Activated CD8-positive, alpha-beta memory T cell treated with anti-CD3 and anti-CD28 coated beads, Interleukin-2, amount 50 U/mL, for 1 hour (primary cell): ENCODE data around the gene SYNE1.
"Not testable (repeated sequence)": the region's sequence is repeated elsewhere in the genome, so short reads cannot be mapped to it uniquely, and the experiment has no call there.

Source experiments
- DNase-seq: peaks from one replicate; pipeline ENCODE4 v3.0.0-alpha.2; 2020; ENCODE audit errors: extremely low read depth

SYNE1 gene

DNA sequence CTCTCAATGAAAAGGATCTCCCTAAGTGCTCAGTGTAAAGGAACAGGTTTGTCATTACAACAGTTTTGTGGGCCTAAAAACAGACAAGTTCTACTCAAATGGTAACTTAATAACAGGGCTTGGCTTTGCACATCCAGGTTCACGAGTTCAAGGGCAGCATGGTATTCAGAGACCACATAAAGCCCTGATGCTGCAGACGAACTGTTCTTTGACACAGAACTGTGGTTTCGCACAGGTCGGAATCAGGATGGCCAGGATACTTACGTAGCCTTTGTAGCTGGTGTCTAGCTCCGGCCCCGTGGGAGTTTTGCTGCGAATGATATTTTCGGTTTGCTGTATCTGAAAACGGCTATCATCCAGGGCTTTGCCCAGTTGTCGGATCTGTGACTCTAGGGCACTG lies 493.8 kb downstream of the SYNE1 start:
- DNase-seq: no peak

DNA sequence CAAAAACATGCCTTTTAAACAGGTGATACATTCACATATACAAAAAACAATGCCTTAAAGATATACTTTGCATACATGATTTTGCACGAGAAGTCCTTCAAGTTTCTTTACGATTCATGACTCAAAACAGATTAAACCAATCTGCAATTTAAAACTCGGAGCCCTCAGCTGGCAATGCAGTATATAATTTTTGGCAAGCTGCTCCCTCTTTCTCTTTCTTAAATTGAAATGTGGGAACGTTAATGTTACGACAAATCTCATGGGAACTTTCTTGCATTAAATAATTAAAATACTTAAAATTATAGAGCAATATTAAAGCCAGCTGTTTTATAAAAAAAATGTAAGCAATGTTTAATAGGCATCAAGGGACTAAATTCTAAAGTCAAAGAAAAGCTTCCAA lies 495.1 kb downstream of the SYNE1 start:
- no peak for DNase-seq

DNA sequence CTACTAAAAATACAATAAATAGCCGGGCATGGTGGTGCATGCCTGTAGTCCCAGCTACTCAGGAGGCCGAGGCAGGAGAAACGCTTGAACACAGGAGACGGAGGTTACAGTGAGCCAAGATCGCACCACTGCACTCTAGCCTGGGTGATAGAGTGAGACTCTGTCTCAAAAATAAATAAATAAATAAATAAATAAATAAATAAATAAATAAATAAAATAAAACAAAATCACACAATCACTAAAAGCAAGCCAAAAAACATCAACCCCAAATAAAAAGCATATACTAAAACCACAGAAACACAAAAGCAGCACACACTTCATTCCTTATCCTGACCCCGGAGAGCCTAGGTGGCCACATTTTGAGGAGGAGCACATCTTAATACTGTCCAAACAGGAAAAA lies 498.8 kb downstream of the SYNE1 start:
- not testable (repeated sequence) for DNase-seq

DNA sequence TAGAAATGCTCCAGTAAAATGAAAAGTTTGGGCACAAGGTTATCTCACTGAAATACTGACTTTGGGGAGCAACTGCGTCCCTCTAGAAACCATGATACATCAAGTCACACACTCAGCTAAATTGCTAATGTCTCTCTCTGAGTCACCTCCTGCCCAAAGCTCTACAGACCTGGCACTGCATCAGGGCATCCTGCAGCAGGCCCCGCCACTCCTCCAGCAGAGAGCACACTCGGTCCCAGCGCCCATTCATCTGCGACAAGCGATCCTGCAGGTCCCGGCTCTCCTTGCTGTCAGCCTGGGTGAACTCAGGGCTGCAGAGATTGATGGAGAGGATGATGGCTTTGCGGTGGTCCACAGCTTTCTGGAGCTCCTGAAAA lies 500.7 kb downstream of the SYNE1 start:
- DNase-seq: no peak

GRCh38 chr6:152135755-152136448 lies 501.3 kb downstream of the SYNE1 start:
- DNase-seq: no peak

- DNase-seq: no peak
Measured at GRCh38 chr6:152130441-152130840, 506.7 kb downstream of the SYNE1 start.

GRCh38 chr6:152129691-152130151 lies 507.4 kb downstream of the SYNE1 start:
- DNase-seq: no peak

- no peak for DNase-seq
Measured at GRCh38 chr6:152127432-152128165, 509.6 kb downstream of the SYNE1 start.

- no peak for DNase-seq
Measured at GRCh38 chr6:152124429-152125074, 512.6 kb downstream of the SYNE1 start.

DNA sequence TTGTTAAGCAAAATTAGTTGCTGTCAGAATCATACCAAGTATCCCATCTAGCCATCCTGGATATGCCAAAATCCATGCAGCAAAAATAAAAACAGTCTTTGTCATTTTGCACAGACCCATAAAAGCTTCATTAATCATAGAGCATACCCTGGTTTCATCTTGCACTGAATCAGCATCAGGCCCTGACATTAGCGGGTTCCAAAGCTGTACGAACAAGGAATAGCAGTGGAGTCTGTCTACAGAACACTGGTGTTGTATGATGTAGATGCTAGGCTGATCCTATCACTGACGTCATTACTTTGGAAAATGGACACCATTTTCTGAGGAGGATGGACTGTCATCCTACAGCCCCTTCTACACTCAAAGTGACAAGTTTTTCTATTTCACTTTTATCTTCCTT lies 514.1 kb downstream of the SYNE1 start:
- no peak for DNase-seq

- no peak for DNase-seq
Measured at GRCh38 chr6:152122434-152122833, 514.7 kb downstream of the SYNE1 start.

GRCh38 chr6:152121910-152122309 lies 515.3 kb downstream of the SYNE1 start:
- no peak for DNase-seq

GRCh38 chr6:152119831-152120230 lies 517.3 kb downstream of the SYNE1 start:
- DNase-seq: no peak

DNA sequence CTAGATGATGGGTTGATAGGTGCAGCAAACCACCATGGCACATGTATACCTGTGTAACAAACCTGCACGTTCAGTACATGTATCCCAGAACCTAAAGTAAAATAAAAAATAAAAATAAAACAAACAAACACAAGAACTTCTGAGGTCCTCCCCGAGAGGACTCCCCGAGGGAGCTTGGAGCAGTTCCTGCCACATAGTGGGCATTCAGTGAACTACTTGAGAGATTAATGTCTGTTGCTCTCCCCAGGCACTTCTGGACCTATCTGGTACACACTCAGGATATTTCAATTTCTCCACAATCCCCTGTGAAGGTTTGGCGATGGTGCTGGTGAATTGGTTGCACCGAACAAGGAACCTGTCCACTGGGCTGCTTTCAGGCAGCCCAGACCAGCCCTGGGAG lies 518.5 kb downstream of the SYNE1 start:
- DNase-seq: no peak

- DNase-seq: no peak
Measured at GRCh38 chr6:152118224-152118623, 518.9 kb downstream of the SYNE1 start.

DNA sequence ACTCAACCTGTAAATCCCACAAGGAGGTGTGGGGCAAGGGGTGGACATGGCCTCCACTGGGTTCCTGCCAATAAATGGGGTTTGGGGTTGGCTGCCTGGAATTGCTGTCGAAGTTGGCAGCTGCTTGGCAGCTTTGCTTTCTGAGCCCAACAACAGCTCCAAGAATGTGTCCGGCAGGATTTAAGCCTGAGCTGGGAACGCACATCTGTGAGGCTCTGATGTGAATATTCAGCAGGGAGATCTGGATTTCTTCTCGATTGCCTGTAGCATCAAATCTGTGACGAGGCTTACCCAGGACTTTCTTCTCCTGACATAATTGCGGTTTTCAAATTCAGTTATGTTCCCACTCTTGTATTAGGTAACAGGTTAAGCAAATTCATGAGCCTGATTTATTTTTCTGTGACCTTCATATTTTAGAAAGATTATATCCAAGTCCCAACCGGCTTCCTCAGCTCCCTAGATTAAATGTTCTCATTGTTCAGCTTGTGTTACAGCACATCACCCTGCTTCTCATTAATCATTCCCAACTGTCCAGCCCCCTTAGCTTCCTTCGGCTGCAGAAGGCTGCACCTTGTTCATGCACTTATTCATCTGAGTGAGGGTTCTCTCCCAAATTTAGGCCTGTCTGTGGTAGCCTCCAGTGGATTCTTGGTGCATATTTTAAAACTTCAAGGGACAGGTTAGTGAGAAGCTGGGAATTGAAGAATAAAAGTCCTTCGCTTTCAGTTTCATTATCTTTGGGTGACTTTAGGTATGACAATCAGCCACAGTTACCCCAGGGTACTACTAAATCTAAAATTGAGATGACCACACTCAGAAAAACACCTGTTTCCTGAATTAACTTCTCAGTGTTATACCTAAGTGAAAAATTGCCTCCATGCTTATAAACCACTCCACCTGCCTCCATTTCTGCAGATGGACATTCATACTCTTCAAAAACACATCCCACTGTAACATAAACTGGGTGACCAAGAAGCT lies 519.7 kb downstream of the SYNE1 start:
- DNase-seq: no peak

DNA sequence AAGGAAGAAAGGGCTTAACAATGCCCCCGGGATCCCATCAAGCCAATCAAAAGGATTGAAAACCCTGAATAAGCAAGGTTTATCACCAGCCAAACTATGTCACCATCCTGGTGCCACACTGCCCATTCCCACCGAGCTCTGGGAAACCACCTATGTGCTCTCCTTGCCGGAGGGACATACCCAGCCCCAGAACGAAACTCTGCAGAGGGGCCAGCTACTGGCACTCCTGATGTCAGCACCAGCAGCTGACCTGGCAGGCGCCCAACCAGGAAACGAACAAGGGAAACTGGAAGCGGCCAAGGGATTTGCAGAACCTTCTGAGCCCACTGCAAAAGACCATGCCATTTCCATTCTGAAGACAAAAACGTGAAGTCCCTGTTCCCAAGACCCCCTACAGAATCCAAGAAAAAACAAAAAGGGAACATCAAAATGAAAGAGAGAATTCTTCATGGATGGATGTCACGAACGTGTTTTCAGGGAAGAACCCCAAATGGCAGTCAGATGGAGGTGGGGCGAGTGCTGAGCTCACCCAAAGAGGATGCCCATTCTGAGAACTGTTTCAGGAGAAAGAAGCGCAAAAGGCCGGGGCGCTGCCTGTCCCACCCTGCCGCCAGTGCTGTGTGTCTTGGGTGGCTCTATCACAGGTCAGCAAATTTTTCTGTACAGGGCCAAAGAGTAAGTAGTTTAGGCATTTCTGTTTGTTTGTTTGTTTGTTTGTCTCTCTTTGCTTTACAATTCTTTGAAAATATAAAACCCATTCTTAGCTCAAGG lies 524.5 kb downstream of the SYNE1 start:
- no peak for DNase-seq

GRCh38 chr6:152110886-152111820 lies 526.0 kb downstream of the SYNE1 start:
- no peak for DNase-seq

- no peak for DNase-seq
Measured at GRCh38 chr6:152107973-152108372, 529.2 kb downstream of the SYNE1 start.

DNA sequence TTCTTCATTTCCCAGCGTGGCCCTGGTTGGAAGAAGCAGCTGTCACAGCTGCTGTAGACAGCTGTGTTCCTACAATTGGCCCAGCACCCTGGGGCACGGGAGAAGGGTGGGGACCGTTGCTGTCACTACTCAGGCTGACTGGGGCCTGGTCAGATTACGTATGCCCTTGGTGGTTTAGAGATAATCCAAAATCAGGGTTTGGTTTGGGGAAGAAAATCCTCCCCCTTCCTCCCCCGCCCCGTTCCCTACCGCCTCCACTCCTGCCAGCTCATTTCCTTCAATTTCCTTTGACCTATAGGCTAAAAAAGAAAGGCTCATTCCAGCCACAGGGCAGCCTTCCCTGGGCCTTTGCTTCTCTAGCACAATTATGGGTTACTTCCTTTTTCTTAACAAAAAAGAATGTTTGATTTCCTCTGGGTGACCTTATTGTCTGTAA lies 537.0 kb downstream of the SYNE1 start:
- DNase-seq: no peak
